ENCODE data around the gene CCDC71.

The CCDC71 gene

DNA sequence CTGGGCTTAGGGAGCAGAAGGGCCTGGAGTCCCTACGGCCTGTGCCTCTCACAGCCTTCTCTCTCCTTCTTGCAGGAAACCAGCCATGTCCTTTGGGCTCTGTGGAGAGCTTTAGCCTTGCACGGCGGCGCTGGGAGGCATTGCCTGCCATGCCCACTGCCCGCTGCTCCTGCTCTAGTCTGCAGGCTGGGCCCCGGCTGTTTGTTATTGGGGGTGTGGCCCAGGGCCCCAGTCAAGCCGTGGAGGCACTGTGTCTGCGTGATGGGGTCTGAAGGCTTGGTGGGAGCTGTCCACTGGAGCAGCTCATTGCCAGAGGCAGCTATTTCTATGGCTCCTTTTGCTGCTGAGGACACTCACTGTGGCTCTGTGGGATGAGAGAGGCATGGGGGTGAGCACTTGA lies 9.4 kb upstream of the CCDC71 start:
- no peak for TF ChIP-seq ZFX (IDR thresholded peaks at IDR 0.05; ENCODE audit: borderline replicate concordance)
- TF ChIP-seq, protein P1, sequence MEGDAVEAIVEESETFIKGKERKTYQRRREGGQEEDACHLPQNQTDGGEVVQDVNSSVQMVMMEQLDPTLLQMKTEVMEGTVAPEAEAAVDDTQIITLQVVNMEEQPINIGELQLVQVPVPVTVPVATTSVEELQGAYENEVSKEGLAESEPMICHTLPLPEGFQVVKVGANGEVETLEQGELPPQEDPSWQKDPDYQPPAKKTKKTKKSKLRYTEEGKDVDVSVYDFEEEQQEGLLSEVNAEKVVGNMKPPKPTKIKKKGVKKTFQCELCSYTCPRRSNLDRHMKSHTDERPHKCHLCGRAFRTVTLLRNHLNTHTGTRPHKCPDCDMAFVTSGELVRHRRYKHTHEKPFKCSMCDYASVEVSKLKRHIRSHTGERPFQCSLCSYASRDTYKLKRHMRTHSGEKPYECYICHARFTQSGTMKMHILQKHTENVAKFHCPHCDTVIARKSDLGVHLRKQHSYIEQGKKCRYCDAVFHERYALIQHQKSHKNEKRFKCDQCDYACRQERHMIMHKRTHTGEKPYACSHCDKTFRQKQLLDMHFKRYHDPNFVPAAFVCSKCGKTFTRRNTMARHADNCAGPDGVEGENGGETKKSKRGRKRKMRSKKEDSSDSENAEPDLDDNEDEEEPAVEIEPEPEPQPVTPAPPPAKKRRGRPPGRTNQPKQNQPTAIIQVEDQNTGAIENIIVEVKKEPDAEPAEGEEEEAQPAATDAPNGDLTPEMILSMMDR (IDR thresholded peaks at IDR 0.05) = no peak
- no peak overlapping the region for H3K27ac ChIP-seq

DNA sequence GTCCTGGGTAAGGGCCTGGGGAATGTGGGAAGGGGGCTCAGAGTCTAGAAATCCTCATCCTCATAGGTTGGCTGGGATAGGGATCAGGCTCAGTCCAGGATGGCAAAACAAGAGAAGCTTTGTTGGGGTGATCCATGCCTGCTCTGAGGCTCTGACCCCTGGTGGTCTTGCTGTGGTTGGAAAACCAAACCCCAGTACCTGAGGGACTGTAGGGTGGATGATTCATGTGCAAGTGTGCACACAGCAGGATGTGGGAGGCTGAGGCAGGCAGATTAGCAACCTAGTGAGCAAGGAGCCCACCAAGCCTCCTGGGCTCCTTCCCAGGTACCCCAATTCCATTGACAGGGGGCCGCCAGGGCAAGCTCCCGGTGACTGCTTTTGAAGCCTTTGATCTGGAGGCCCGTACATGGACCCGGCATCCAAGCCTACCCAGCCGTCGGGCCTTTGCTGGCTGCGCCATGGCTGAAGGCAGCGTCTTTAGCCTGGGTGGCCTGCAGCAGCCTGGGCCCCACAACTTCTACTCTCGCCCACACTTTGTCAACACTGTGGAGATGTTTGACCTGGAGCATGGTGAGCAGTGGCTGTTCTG lies 8.4 kb upstream of the CCDC71 start:
- TF ChIP-seq, protein P1 (IDR thresholded peaks at IDR 0.05) = no peak
- TF ChIP-seq ZFX (IDR thresholded peaks at IDR 0.05; ENCODE audit: borderline replicate concordance) = no peak
- H3K27ac ChIP-seq = no peak overlapping the region

DNA sequence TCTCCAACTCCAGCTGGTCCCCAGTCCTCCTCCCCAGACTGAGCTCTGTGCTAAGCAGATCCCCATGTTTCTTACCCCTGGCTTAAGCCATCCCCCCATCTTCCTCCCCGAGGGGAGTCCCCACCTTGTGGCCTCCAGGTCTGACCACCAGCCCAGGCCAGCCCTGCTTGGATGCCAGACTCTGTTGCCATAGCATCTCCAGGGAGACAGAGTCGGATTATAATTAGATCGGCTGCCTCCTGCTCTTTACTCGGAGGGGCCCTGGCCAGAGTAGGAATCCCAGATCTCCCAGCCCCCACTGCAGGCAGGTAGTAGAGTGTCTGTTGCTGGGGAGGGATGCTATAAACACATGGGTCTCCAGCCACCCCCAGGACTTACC lies 7.7 kb upstream of the CCDC71 start:
- TF ChIP-seq, protein P1 (IDR thresholded peaks at IDR 0.05) = no peak
- no peak for TF ChIP-seq ZFX (IDR thresholded peaks at IDR 0.05; ENCODE audit: borderline replicate concordance)
- no peak overlapping the region for H3K27ac ChIP-seq

DNA sequence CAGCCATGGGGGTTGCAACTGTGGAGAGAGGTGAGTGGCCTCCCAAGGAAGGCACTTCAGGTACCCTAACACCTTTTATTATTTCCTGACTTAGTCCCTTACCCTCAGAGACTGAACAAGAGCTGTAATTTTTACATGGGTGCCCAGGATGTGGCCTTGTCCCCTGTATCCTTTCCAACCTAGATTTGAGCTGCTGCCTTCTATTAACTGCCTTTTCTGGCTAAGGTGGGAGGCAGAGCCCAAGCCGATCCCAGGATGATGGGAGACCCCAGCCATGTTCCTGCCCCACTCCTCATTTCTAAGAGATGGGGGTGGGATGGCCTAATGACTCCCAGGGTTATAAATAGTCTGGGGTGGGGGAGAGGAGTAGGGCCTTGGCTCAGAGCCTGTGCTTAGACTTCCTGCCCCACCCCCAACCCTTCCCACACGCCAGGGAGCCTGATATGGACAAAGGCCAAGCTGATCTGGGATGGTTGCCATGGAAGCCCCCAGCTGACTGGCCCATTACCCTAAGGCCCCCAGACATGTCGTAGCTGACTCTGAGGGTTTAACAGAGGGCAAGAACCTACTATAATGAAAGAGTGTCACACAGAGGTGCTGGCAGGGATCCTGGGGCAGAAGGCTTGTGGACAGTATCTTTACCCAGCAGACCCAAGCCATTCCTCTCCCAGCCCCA lies 7.1 kb upstream of the CCDC71 start:
- no peak overlapping the region for H3K27ac ChIP-seq
- no peak for TF ChIP-seq ZFX (IDR thresholded peaks at IDR 0.05; ENCODE audit: borderline replicate concordance)
- TF ChIP-seq, protein P1 (IDR thresholded peaks at IDR 0.05) = no peak

DNA sequence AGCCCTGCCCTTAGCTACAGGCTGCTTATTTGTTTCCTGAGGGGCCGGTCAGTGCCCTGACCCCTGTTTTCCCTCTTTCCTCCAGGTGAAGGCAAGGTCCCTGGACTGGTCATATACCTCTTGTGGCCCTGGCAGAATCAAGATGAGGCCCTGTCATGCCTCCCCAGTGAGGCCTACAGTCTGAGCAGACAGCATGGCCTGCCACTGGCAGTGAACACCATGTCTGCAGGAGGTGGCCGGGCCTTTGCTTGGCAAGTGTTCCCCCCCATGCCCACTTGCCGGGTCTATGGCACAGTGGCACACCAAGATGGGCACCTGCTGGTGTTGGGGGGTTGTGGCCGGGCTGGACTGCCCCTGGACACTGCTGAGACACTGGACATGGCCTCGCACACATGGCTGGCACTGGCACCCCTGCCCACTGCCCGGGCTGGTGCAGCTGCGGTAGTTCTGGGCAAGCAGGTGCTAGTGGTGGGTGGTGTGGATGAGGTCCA lies 6.5 kb upstream of the CCDC71 start:
- TF ChIP-seq, protein P1 (IDR thresholded peaks at IDR 0.05) = no peak
- no peak for TF ChIP-seq ZFX (IDR thresholded peaks at IDR 0.05; ENCODE audit: borderline replicate concordance)
- no peak overlapping the region for H3K27ac ChIP-seq

DNA sequence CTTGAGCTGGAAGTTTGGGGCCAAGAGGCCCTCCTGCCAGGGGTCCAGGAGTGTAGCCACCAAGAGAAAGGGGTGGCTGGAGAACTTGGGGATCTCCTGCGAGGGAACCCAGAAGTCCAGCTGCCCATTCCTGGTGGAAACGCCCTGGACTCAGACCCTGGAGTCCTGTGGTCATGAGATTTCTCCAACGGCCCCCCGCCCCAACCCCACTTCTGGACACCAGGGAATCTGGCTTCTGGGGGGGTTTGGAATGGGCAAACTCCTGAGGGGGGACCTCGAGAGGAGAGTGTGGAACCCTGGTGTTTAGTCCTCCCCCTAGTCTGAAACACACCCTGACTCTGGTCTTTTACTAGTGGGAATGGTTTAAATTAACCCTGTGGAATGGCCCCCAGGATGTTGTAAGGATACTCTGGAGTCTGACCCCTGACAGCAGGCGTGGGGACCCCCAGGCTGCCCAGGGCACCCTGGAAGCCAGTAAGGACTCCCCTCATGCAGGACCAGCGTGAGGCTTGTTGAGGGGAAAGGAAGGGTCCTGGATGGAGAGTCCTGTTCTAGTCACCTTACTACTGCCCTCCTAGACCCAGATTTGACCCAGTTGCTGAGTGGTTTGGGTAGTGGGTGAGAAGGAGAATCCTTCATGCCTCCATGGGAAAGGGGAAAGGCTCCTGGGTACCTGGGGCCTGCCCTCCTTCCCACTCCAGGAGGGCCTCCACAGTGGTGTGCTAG lies 5.8 kb upstream of the CCDC71 start:
- TF ChIP-seq ZFX (IDR thresholded peaks at IDR 0.05; ENCODE audit: borderline replicate concordance) = no peak
- TF ChIP-seq, protein P1 (IDR thresholded peaks at IDR 0.05) = no peak
- H3K27ac ChIP-seq = peak overlapping the region; percentile 61

All from 22Rv1 (cell line).